ENCODE results near the gene INO80.

INO80 gene

GRCh38 chr15:40991355-40991754 is 124.7 kb downstream of the INO80 start:
- no peak for TF ChIP-seq CTCF (IDR thresholded peaks at IDR 0.05; ENCODE audit: control extremely low read depth, extremely low read depth, low read depth, missing control alignments)
- POLR2A ChIA-PET = no interaction called here

GRCh38 chr15:40990789-40991188 is 125.3 kb downstream of the INO80 start:
- CTCF ChIA-PET = interaction anchor here (1.3 to 4.0 kb wide), 3 partner anchors 10 to 49 kb away, joined by 3 to 17 read pairs (median 4); no protein-coding TSS in a partner anchor
- TF ChIP-seq CTCF (IDR thresholded peaks at IDR 0.05; ENCODE audit: control extremely low read depth, extremely low read depth, low read depth, missing control alignments) = no peak
- POLR2A ChIA-PET = no interaction called here
- no peak for DNase-seq (ENCODE audit: extremely low spot score)

More at GRCh38 chr15:40991355-40991754, 124.7 kb downstream of the INO80 start:
- CTCF ChIA-PET = interaction anchor here (1.0 to 4.0 kb wide), 5 partner anchors 10 to 49 kb away, joined by 3 to 17 read pairs (median 4); no protein-coding TSS in a partner anchor
- DNase-seq (ENCODE audit: extremely low spot score) = no peak

DNA sequence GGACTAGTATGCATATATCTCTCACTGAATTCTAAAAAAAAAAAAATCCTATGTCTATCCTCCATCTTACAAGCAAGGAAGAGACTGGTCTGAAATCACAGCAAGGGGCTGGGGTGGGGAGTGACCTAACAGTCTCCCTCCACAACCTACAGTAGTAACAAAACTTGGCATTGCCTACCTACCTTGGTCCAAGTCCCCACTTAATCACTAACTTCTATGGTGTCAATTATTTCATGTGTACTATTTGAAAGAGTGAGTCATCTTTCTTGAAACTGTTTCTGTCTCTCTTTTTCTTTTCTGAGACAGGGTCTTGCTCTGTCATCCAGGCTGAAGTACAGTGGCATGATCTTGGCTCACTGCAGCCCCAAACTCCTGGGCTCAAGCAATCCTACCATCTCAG is 126.0 kb downstream of the INO80 start:
- no peak for DNase-seq (ENCODE audit: extremely low spot score)
- TF ChIP-seq CTCF (IDR thresholded peaks at IDR 0.05; ENCODE audit: control extremely low read depth, extremely low read depth, low read depth, missing control alignments) = no peak
- ChIA-PET CTCF (interaction anchor here (2.8 to 4.0 kb wide), 2 partner anchors 48 kb away, joined by 10 to 17 read pairs; no protein-coding TSS in a partner anchor), POLR2A (no interaction called here)

DNA sequence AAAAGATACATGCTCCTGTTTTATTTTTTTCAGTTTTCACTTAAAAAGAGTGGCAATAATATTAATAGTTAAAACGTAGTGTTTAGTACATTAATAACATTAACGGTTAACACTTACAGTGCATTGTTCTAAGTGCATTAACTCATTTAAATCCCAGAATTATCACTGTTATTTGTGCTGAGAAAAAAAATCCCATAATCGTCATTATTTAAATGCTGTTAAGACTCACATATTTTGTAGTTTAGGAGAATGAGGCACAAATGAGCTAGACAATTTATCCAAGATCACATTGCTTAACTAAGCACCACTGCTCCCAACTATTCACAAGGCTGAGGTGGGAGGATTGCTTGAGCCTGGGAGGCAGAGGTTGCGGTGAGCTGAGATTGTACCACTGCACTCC is 127.9 kb downstream of the INO80 start:
- ChIA-PET POLR2A (no interaction called here), CTCF (interaction anchor here (1.0 to 2.8 kb wide), 5 partner anchors 26 to 83 kb away, joined by 3 to 10 read pairs (median 3); no protein-coding TSS in a partner anchor)
- TF ChIP-seq CTCF (IDR thresholded peaks at IDR 0.05; ENCODE audit: control extremely low read depth, extremely low read depth, low read depth, missing control alignments) = no peak
- DNase-seq (ENCODE audit: extremely low spot score) = no peak

DNA sequence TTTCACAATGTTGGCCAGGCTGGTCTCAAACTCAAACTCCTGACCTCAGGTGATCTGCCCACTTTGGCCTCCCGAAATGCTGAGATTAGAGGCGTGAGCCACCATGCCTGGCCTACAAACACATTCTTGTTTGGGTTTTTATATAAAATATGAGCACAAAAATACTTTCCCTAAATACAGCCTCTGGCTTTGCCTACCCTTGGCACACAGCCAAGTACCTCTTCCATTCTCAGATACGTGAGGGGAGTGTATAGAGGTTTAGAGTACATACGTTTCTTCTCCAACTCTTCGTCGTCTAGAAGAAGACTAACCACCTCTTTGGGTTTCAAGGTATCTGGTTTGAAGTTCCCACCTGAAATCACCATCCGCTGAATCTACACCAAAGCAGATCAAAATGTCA is 129.3 kb downstream of the INO80 start:
- ChIA-PET POLR2A (no interaction called here), CTCF (no interaction called here)

GRCh38 chr15:40985541-40986330 is 130.3 kb downstream of the INO80 start:
- DNase-seq (ENCODE audit: extremely low spot score) = no peak
- ChIA-PET POLR2A (no interaction called here), CTCF (interaction anchor here (1.4 kb wide), 1 partner anchor 10 kb away, joined by 5 read pairs; no protein-coding TSS in a partner anchor)
- no peak for TF ChIP-seq CTCF (IDR thresholded peaks at IDR 0.05; ENCODE audit: control extremely low read depth, extremely low read depth, low read depth, missing control alignments)

More for the DNA sequence above, 129.3 kb downstream of the INO80 start:
- no peak for TF ChIP-seq CTCF (IDR thresholded peaks at IDR 0.05; ENCODE audit: control extremely low read depth, extremely low read depth, low read depth, missing control alignments)
- DNase-seq (ENCODE audit: extremely low spot score) = no peak

Measured in GM10248 (cell line).